Measurements from ENCODE around the gene TSR1.

DNA sequence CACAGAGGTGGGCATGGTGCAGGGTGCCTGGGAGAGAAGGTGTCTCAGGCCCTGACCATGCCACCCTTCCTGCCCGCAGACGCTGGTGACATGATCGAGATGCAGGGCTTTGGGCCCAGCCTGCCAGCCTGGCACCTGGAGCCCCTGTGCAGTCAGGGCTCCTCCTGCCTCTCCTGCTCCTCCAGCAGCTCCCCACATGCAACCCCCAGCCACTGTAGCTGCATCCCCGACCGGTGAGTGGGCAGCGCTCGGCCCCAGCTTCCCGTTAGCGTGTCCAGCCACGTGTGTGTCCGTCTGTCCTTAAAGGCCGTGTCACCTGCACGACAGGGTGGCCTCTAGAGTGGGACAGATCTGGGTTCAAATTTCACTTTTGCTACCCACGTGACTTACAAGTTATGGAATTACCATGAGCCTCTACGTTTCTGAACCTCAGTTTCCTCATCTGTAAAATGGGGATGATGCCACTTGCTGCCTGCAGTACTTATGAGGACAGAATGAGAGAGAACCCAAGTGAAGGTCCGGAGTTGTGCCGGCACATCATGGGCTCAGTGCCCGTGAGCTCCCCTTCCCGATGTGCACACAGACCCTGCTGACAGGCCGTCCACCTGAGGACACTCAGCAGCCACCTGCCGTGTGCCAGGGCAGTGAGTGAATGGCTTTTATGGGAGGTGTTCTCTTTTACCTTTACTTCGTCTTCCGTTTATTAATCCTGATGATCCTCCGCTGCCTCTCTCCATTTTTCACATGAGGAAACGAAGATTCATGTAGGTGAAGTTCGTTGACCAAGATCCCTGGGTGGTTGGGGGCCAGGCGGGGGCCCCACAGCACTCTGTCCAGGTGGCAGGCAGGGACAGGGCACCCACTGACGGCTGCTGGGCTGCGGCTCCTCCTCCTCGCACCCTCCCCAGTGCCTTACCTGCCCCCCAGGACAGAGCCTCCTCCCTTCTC, 35.2 kb upstream of the TSR1 start:
- TF ChIP-seq, protein P1, sequence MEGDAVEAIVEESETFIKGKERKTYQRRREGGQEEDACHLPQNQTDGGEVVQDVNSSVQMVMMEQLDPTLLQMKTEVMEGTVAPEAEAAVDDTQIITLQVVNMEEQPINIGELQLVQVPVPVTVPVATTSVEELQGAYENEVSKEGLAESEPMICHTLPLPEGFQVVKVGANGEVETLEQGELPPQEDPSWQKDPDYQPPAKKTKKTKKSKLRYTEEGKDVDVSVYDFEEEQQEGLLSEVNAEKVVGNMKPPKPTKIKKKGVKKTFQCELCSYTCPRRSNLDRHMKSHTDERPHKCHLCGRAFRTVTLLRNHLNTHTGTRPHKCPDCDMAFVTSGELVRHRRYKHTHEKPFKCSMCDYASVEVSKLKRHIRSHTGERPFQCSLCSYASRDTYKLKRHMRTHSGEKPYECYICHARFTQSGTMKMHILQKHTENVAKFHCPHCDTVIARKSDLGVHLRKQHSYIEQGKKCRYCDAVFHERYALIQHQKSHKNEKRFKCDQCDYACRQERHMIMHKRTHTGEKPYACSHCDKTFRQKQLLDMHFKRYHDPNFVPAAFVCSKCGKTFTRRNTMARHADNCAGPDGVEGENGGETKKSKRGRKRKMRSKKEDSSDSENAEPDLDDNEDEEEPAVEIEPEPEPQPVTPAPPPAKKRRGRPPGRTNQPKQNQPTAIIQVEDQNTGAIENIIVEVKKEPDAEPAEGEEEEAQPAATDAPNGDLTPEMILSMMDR (conservative IDR thresholded peaks at IDR 0.05), result no peak
- no peak for TF ChIP-seq EZH2 (IDR thresholded peaks at IDR 0.05; ENCODE audit: low read depth)
